ENCODE data around the gene OSBPL10.
"Not testable (repeated sequence)": the region's sequence is repeated elsewhere in the genome, so short reads cannot be mapped to it uniquely, and the experiment has no call there.

Gene OSBPL10

GRCh38 chr3:31891876-31892455 is 89.1 kb downstream of the OSBPL10 start:
- no peak for DNase-seq (ENCODE audit: low read depth)

DNA sequence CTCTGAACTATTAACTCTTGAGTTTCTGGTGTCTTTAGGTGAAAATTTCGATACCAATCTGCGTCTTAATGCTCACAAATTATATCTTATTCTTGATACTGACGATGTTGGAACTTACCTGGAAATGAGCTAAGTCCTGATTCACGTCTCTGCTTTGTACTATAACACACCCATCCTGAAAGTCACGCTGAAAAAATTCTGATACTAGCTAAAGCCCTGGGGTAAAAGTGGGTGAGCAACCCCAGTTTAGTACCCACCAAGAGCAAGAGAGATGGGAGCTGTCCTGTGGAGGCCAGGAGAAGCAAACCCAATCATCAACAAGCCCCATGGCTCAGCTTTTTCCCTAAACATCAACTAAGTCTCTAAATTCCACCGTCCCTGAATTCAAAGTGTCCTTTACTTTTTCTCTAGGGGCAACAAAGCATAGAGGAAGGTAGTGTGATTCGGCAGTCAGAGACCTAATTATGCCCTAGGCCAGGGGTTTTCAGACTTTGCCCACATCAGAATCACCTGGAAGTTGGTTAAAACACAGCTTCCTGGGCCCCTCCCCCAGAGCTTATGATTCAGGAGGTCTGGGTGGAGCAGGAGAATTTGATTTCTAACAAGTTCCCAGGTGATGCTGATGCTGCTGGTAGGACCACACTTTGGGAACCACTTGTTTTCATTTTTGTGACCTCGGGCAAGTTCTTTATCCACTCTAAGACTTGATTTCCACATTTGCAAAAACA is 90.2 kb downstream of the OSBPL10 start:
- no peak for DNase-seq (ENCODE audit: low read depth)

DNA sequence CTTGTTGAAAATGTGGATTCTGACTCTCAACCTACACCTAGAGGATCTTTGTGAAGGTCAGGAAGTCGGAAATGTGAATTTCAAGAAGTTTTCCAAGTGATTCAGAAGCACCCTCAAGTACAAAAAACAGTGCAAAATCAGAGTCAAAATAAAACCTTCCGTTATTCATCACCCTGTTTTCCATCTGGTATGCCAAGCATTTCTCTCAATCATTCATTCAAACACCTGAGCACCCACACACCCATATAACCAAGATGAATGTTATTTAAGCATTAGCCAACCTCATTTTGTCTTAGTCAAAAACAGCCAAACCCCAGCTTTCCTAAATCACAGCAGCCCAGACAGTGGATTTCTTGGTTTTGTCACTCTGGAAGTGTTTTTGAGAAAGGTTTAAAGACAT is 91.1 kb downstream of the OSBPL10 start:
- no peak for DNase-seq (ENCODE audit: low read depth)

DNA sequence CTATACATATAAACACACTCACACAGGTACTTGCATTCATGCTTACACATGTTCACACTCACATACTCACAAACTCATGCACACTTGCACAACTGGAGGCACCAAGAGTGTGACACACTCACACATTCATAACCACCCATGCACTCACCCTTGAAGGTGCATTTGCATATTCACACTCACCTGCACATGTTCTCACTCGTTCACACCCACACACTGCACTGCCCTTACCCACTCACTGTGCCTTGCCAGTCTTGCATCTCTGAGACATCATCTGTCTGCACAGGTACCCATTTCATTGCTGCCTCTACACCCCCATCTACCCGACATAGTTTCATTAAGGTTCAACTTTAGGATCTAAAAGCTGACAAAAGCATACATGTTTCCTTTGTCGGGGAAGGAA is 95.8 kb downstream of the OSBPL10 start:
- no peak for DNase-seq (ENCODE audit: low read depth)

DNA sequence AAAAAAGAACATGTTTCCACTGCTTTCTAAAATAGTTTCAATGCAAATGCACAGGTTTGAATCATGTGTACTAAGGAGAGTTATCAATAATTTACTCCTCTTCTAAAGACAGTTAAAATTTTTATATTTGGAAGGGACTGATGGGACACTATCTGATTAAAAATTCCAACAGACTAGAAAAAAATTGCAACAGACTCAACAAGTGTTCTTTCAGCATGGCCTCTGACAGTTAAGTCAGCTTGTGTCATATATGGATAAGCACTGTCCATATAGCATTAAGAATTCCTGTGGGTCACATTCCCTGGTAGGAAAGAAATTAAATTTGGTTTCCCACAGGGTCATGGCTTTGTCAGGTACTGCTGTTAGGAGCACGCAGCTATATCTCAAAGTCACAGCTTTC is 96.8 kb downstream of the OSBPL10 start:
- DNase-seq (ENCODE audit: low read depth): no peak

GRCh38 chr3:31882895-31883294 is 98.2 kb downstream of the OSBPL10 start:
- DNase-seq (ENCODE audit: low read depth): no peak

DNA sequence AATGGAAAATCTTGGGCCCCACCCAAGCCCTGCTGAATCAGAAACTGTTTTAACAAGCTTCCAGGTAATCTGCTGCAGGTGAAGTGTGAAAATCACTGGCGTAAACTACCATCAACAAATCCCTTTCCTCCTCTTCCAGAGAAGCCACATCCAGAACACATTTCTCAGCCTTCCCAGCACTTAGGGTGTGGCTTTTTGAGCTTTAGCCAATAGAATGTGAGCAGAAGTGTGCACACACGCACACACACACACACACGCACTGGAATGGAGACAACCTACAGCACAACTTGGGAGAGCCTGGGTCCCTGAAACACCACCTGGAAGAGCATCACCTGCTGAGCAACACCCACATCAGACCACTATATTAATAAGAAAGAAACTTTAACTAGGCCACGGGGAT is 98.6 kb downstream of the OSBPL10 start:
- no peak for DNase-seq (ENCODE audit: low read depth)

- DNase-seq (ENCODE audit: low read depth): no peak
These were observed 100.5 kb downstream of the OSBPL10 start for GRCh38 chr3:31880482-31881078.

GRCh38 chr3:31880020-31880419 is 101.0 kb downstream of the OSBPL10 start:
- DNase-seq (ENCODE audit: low read depth): no peak

GRCh38 chr3:31879365-31879764 is 101.7 kb downstream of the OSBPL10 start:
- DNase-seq (ENCODE audit: low read depth): no peak

- no peak for DNase-seq (ENCODE audit: low read depth)
These were observed 102.7 kb downstream of the OSBPL10 start for GRCh38 chr3:31878231-31878838.

GRCh38 chr3:31876331-31876730 is 104.7 kb downstream of the OSBPL10 start:
- DNase-seq (ENCODE audit: low read depth): no peak

DNA sequence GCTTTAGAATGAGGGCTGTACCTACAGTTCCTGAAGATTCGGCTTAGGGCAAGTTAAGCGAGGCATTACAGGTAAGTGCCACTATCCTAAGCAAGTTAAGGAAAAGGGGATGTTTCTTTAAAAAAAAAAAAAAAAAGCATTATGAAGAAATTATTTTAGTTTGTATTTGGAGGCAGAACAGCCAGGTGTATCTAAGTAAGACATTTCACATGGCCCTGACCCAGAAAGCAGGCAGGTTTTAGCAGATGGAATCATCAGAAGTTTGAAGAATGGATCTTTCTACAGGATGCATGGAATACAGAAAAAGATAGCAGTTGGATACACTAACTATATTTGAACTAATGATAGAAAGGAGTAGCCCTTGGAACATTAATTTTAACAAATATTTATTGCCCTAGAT is 105.6 kb downstream of the OSBPL10 start:
- no peak for DNase-seq (ENCODE audit: low read depth)

- no peak for DNase-seq (ENCODE audit: low read depth)
These were observed 107.7 kb downstream of the OSBPL10 start for GRCh38 chr3:31873254-31873820.

- DNase-seq (ENCODE audit: low read depth): no peak
These were observed 109.0 kb downstream of the OSBPL10 start for GRCh38 chr3:31871939-31872507.

DNA sequence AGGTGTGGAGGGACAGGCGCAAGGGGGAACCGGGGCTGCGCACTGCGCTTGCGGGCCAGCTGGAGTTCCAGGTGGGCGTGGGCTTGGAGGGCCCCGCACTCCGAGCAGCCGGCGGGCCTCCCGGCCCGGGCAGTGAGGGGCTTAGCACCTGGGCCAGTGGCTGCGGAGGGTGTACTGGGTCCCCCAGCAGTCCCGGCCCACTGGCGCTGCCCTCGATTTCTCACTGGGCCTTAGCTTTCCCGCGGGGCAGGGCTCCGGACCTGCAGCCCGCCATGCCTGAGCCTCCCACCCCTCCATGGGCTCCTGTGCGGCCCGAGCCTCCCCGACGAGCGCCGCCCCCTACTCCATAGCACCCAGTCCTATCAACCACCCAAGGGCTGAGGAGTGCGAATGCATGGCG is 111.0 kb downstream of the OSBPL10 start:
- DNase-seq (ENCODE audit: low read depth): not testable (repeated sequence)

DNA sequence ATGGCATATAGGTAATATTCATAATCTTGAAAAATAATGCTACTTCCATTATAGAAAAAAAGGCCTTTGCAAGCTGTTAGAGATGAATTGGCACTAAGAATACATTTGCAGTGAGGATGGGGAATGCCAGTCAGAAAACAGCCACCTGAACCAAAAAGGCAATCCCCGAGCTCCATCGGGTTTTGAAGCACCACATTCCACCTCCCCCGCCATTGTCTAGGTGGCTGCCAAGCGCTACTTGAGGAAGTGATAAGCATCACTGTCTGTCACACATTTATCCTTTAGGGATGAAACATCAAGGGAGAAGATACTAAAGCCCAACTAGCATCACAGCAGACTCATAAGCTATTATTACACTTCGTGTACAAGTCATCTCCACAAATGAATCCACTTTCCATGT is 112.8 kb downstream of the OSBPL10 start:
- DNase-seq (ENCODE audit: low read depth): no peak

DNA sequence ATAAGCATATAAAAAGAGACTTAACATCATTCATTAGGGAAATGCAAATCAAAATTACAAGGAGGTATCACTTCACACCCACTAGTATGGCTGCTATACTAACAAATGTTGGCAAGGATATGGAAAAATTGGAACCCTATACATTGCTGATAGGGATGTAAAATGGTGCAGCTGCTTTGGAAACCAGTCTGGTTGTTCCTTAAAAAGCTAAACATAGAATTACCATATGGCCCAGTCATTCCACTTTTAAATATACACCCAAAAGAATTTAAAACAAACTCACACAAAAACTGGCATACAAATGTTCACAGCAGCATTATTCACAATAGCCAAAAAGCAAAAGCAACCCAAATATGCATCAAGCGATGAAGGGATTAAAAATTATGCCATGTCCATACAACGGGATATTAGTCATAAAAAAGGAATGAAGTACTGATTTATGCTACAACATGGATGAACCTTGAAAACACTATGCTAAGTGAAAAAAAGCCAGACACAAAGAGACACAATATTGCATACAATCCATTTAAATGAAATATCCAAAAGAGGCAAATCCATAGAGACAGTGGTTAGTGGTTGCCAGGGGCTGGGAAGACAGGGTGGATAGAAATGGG is 118.3 kb downstream of the OSBPL10 start:
- no peak for DNase-seq (ENCODE audit: low read depth)

- no peak for DNase-seq (ENCODE audit: low read depth)
These were observed 119.2 kb downstream of the OSBPL10 start for GRCh38 chr3:31861826-31862225.

- not testable (repeated sequence) for DNase-seq (ENCODE audit: low read depth)
These were observed 120.4 kb downstream of the OSBPL10 start for GRCh38 chr3:31860642-31861041.

DNA sequence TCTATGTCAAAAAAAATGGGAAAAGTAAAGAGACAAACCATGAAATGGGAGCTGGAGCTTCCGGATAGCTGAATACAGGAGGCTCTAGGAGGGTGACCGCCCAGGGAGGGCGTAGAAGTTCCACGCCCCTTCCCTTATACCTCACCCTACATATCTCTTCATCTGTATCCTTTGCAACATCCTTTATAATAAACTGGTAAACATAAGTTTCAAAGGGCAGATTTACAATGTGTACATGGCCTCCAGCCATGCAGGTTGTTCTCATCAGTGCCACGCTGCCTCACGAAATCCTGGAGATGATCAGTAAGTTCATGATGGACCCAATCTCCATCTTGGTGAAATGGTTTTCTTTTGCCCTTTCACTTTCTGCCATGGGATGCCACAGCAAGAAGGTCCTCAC is 121.8 kb downstream of the OSBPL10 start:
- DNase-seq (ENCODE audit: low read depth): no peak

DNA sequence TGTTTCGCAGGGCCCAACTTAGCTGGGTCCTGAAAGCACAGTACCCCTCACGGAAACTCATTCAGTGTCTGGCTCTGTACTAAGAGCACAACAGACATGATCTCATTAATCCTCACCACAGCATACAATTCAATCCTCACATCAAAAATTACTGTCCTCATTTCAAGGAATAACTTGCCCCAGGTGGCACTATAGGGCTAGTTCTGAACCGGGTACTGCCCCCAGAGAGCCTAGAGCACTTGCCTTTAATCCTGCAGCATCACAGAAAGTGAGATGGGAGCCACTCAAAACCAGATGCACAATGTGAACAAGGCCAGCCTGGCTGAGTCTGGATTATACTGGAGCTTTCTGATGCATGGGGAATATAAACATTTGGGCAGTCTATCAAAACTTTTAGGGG is 122.6 kb downstream of the OSBPL10 start:
- no peak for DNase-seq (ENCODE audit: low read depth)
